Measurements from ENCODE around the gene PTH2. TPM values are rescaled to one million over a fixed set of nuclear protein-coding genes. Genes with fewer than 3 reads are reported as not detected.

Gene PTH2
- total RNA-seq, 2 donors from 2014 or later = not detected

- intact Hi-C loops (cut with DNase I) = loop anchor here (10.0 kb wide), 1 partner anchor 209 kb away; no protein-coding TSS in a partner anchor
These were observed 10.1 kb upstream of the PTH2 start for GRCh38 chr19:49433240-49433901.

DNA sequence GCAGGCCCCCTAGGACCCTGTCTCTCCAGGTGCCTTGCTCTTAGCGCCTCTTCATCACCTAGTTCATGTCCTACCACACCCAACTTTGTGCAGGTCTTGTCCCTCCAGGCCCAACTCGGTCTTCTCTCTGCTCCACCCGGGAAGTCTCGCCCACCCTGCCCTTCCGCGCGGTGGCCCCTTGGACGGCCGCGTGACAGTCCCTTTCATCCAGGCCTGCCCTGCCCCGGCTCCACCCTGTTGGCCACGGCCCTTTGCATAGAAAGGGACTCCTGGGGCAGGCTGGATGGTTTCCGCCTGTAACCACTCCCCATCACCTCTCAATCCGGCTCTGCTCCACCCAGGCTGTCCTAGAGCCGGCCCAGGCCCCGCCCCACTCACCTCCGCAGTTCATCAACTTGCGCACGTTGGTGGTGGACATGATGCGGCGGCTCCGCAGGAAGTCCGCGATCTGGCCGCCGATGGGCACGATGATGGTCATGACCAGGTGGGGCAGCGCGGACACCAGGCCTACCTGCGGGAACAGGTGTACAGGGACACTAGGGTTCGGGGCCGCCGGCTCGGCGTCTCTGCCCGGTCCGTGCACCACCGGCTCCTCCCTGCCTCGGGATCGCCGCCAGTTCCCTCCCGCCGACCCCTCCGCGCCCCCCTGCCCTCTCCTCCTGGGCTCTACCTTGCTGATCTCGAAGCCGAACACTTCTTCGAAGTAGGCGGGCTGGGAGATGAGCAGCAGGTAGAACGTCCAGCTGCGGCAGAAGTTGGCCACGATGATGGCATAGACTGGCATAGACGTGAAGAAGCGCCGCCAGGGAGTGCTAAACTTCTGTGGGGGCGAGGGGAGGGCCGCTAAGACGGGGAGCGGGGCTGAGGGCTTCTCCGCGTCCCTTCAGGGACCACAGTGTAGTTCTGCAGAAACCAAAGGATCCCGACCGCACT is 9.2 kb upstream of the PTH2 start:
- DNase-seq = no peak
- intact Hi-C loops (cut with DNase I) = loop anchor here (10.0 kb wide), 1 partner anchor 208 kb away; no protein-coding TSS in a partner anchor

More at GRCh38 chr19:49433240-49433901, 10.1 kb upstream of the PTH2 start:
- no peak for DNase-seq
- no peak for TF ChIP-seq POLR2A (IDR thresholded peaks at IDR 0.05)
- no peak for TF ChIP-seq CTCF (IDR thresholded peaks at IDR 0.05)
- Histone ChIP-seq H3K9me3 (no peaks in the 10 kb centered on the region), H3K4me1 (peaks cover 9% of the 10 kb centered on the region), H3K36me3 (replicated peaks in 1 of 2; ENCODE audit: insufficient read depth in 1 of 2, low read depth in 2 of 2) (no peaks in the 10 kb centered on the region), H3K27ac (no peak overlapping the region), H3K27me3 (peaks cover 5 to 61% of the 10 kb centered on the region in 2 donors), H3K4me3 (no peak overlapping the region)
- 13 to 20% methylated on average over 31 of the region's 31 CpGs for WGBS, 2 donors
- ATAC-seq = no peak

DNA sequence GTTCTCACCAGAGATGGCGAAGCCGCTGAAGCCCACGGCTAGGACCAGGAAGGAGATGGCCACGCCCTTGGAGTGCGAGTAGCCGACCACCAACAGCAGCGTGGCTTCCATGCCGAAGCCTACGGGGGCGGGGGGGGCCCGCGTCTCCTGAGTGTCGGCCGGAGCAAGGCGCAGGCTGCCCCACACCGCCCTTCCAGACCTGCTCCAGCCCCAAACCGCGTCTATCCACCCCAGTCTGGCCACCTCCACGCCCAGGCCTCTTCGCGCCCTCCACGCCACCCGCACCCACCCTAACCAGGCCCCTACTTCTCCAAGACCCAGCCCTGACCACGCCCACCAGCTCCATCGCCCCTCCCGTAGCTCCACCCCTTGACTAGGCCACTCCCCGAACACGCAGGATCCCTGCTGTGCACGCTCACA is 8.1 kb upstream of the PTH2 start:
- peaks cover 18% of the 10 kb centered on the region for H3K4me1 ChIP-seq
- TF ChIP-seq CTCF (IDR thresholded peaks at IDR 0.05) (no peak), POLR2A (IDR thresholded peaks at IDR 0.05) (no peak)
- H3K9me3 ChIP-seq = no peaks in the 10 kb centered on the region
- H3K27me3 ChIP-seq = peaks cover 5 to 74% of the 10 kb centered on the region in 2 donors
- DNase-seq = no peak
- ATAC-seq = no peak
- 34 to 37% methylated on average over 14 to 29 of the region's 29 CpGs for WGBS, 2 donors
- H3K36me3 ChIP-seq (replicated peaks in 1 of 2; ENCODE audit: insufficient read depth in 1 of 2, low read depth in 2 of 2) = no peaks in the 10 kb centered on the region
- no peak overlapping the region for H3K27ac ChIP-seq
- intact Hi-C loops (cut with DNase I) = loop anchor here (10.0 kb wide), 1 partner anchor 207 kb away; no protein-coding TSS in a partner anchor
- no peak overlapping the region for H3K4me3 ChIP-seq

More for the DNA sequence above, 9.2 kb upstream of the PTH2 start:
- no peak for ATAC-seq
- H3K27me3 ChIP-seq = peaks cover 5 to 70% of the 10 kb centered on the region in 2 donors
- no peak overlapping the region for H3K27ac ChIP-seq
- no peaks in the 10 kb centered on the region for H3K36me3 ChIP-seq (replicated peaks in 1 of 2; ENCODE audit: insufficient read depth in 1 of 2, low read depth in 2 of 2)
- H3K9me3 ChIP-seq = no peaks in the 10 kb centered on the region
- 10 to 14% methylated on average over 33 to 59 of the region's 63 CpGs for WGBS, 2 donors
- H3K4me3 ChIP-seq = no peak overlapping the region
- TF ChIP-seq POLR2A (IDR thresholded peaks at IDR 0.05) (no peak), CTCF (IDR thresholded peaks at IDR 0.05) (no peak)
- H3K4me1 ChIP-seq = peaks cover 18% of the 10 kb centered on the region

- DNase-seq = no peak
- WGBS, 2 donors = 61 to 63% methylated on average over 10 to 26 of the region's 28 CpGs
- no peaks in the 10 kb centered on the region for H3K9me3 ChIP-seq
- intact Hi-C loops (cut with DNase I) = loop anchor here (10.0 kb wide), 1 partner anchor 206 kb away; no protein-coding TSS in a partner anchor
- H3K4me3 ChIP-seq = no peak overlapping the region
- no peak overlapping the region for H3K27ac ChIP-seq
- ATAC-seq = no peak
- H3K4me1 ChIP-seq = peaks cover 18% of the 10 kb centered on the region
- no peaks in the 10 kb centered on the region for H3K36me3 ChIP-seq (replicated peaks in 1 of 2; ENCODE audit: insufficient read depth in 1 of 2, low read depth in 2 of 2)
- TF ChIP-seq POLR2A (IDR thresholded peaks at IDR 0.05) (no peak), CTCF (IDR thresholded peaks at IDR 0.05) (peak in 1 of 7 experiments; percentile 4)
- peaks cover 5 to 75% of the 10 kb centered on the region in 2 donors for H3K27me3 ChIP-seq
These were observed 7.6 kb upstream of the PTH2 start for GRCh38 chr19:49430678-49431329.

All from body of pancreas (tissue), 4 donors.